Right lobe of liver (tissue), 4 donors: Measurements from ENCODE around the gene PRKN.

Experiments
- CTCF ChIP-seq, 4 donors: fragments of 200-600 bp in 3 of 4; fragments of 450-650 bp in 1 of 4; IDR thresholded peaks; one replicate each; pipeline versions ENCODE4 v1.5.1 to v1.8.0; 2016 to 2022; ENCODE audit warnings: antibody characterized with exemption in 4 of 4, mild to moderate bottlenecking in 2 of 4
- POLR2A ChIP-seq: fragments of 450-650 bp; IDR thresholded peaks from one replicate; pipeline ENCODE4 v1.6.1; 2017; ENCODE audit warnings: antibody characterized with exemption, mild to moderate bottlenecking
- donor health status: DM: no; HTN: no; CAD: no.
- donor health status: DM: no; HTN: no; CAD: no.
- donor health status: DM: no; HTN: yes; CAD: no.

GRCh38 chr6:161761966-161762365 is 965.6 kb downstream of the PRKN start:
- TF ChIP-seq CTCF (IDR thresholded peaks at IDR 0.05) (no peak), POLR2A (no peak)
